B cell (primary cell): ENCODE results near the gene SEC14L5. TPM values are rescaled to one million over a fixed set of nuclear protein-coding genes. Genes with fewer than 3 reads are reported as not detected.

ENCODE experiments used
- ATAC-seq: fragments of 200-7000 bp; cut with Tn5 transposase; one replicate; pipeline ENCODE4 v1.10.0; 2021; ENCODE audit warnings: low read depth, mild to moderate bottlenecking, moderate number of reproducible peaks, moderate library complexity
- CTCF ChIA-PET: fragments of 350-600 bp; sonication (Branson Sonifier 250); formaldehyde crosslinking; loops from one replicate; lab custom pipeline; 2021; ENCODE audit warnings: antibody characterized with exemption, inconsistent platforms; lab: Charles Lee
- POLR2A ChIA-PET: fragments of 350-600 bp; sonication (Branson Sonifier 250); formaldehyde crosslinking; loops from one replicate; lab custom pipeline; 2021; ENCODE audit warnings: antibody characterized with exemption; lab: Charles Lee
- DNase-seq: peaks from one replicate; pipeline ENCODE4 v3.0.0; 2013
- H2AFZ ChIP-seq: 2 replicates; pipeline ENCODE4 v1.6.1; 2012; ENCODE audit warnings: mild to moderate bottlenecking, low read depth, low read length; ENCODE audit not compliant: insufficient read depth, poor library complexity, severe bottlenecking
- H3K27ac ChIP-seq, 2 donors: 1 replicate in 1 of 2; 2 replicates in 1 of 2; pipeline ENCODE4 v1.5.1; 2012 to 2013; ENCODE audit warnings: low read length in 2 of 2, mild to moderate bottlenecking in 2 of 2, moderate library complexity in 1 of 2
- H3K27me3 ChIP-seq, 4 experiments: fragments of 200-600 bp in 1 of 4; sonication (generic) in 1 of 4; replicated peaks in 1 of 4; 1 replicate in 2 of 4; 2 replicates in 2 of 4; pipeline versions ENCODE4 v1.6.1 to v1.7.0; 2013 to 2016; ENCODE audit warnings: low read length in 3 of 4, mild to moderate bottlenecking in 2 of 4, mixed read lengths in 1 of 4, moderate library complexity in 1 of 4; ENCODE audit not compliant: insufficient read depth in 4 of 4, control insufficient read depth in 3 of 4; ENCODE audit errors: control extremely low read depth in 1 of 4
- H3K36me3 ChIP-seq, 2 experiments: replicated peaks in 1 of 2; 1 replicate in 1 of 2; 2 replicates in 1 of 2; pipeline versions ENCODE4 v1.6.1 to v1.7.1; 2013; ENCODE audit warnings: low read length in 1 of 2; ENCODE audit not compliant: insufficient read depth in 2 of 2, control insufficient read depth in 1 of 2; ENCODE audit errors: control extremely low read depth in 1 of 2, extremely low read depth in 1 of 2
- H3K4me1 ChIP-seq, 2 donors: fragments of 200-600 bp in 1 of 2; sonication (generic) in 1 of 2; 1 replicate in 1 of 2; 2 replicates in 1 of 2; pipeline versions ENCODE4 v1.5.1 to v1.6.1; 2013 to 2017; ENCODE audit warnings: low read length in 2 of 2; ENCODE audit not compliant: control insufficient read depth in 2 of 2, insufficient read depth in 2 of 2
- H3K4me2 ChIP-seq: replicated peaks from 2 replicates; pipeline ENCODE3; 2012; ENCODE audit warnings: mild to moderate bottlenecking, low read depth, low read length; ENCODE audit not compliant: poor library complexity, severe bottlenecking
- H3K4me3 ChIP-seq, 5 experiments: fragments of 200-600 bp in 1 of 5; sonication (generic) in 1 of 5; 1 replicate in 3 of 5; 2 replicates in 2 of 5; pipeline versions ENCODE4 v1.5.1 to v1.7.0; 2011 to 2016; ENCODE audit warnings: low read length in 4 of 5, mild to moderate bottlenecking in 4 of 5, low read depth in 2 of 5, control low read depth in 1 of 5, moderate library complexity in 1 of 5; ENCODE audit not compliant: insufficient read depth in 1 of 5; ENCODE audit errors: control extremely low read depth in 1 of 5, extremely low read depth in 1 of 5
- H3K79me2 ChIP-seq: fragments of 200-600 bp; sonication (generic); one replicate; pipeline ENCODE4 v1.6.0; 2016; ENCODE audit warnings: low read length; ENCODE audit not compliant: control insufficient read depth, insufficient read depth
- H3K9ac ChIP-seq: fragments of 200-600 bp; sonication (generic); 2 replicates; pipeline ENCODE4 v1.6.1; 2017; ENCODE audit warnings: mild to moderate bottlenecking, low read length, moderate library complexity
- H3K9me3 ChIP-seq, 3 donors: one replicate each; pipeline versions ENCODE4 v1.6.1 to v1.7.1; 2013; ENCODE audit warnings: low read length in 2 of 3; ENCODE audit not compliant: control insufficient read depth in 2 of 3, insufficient read depth in 1 of 3; ENCODE audit errors: control extremely low read depth in 1 of 3
- H4K20me1 ChIP-seq: 2 replicates; pipeline ENCODE4 v1.6.0; 2012; ENCODE audit warnings: mild to moderate bottlenecking, low read length; ENCODE audit not compliant: insufficient read depth, control insufficient read depth, poor library complexity, severe bottlenecking
- H3K27ac Mint-ChIP-seq: one replicate; pipeline ENCODE4 v1.8.0; 2021; ENCODE audit warnings: mixed read lengths
- H3K27me3 Mint-ChIP-seq: one replicate; pipeline ENCODE4 v1.8.0; 2021; ENCODE audit warnings: mixed read lengths
- H3K4me1 Mint-ChIP-seq: one replicate; pipeline ENCODE4 v1.8.0; 2021; ENCODE audit warnings: mixed read lengths
- H3K4me3 Mint-ChIP-seq: one replicate; pipeline ENCODE4 v1.8.0; 2021; ENCODE audit warnings: mixed read lengths
- H3K9me3 Mint-ChIP-seq: one replicate; pipeline ENCODE4 v1.8.0; 2022; ENCODE audit warnings: mixed read lengths; ENCODE audit not compliant: insufficient read depth
- CTCF ChIP-seq: fragments of 200-600 bp; IDR thresholded peaks from one replicate; pipeline ENCODE4 v1.8.0; 2022; ENCODE audit warnings: antibody characterized with exemption, mild to moderate bottlenecking
- EZH2 ChIP-seq: IDR thresholded peaks from 2 replicates; pipeline ENCODE4 v1.6.1; 2012; ENCODE audit warnings: borderline replicate concordance, low read depth, mild to moderate bottlenecking, moderate library complexity, low read length; ENCODE audit not compliant: insufficient read depth, poor library complexity, severe bottlenecking
- WGBS: methylation state at CpG from one replicate; pipeline ENCODE4 v1.1.5; 2013; ENCODE audit warnings: missing lambda C conversion rate; ENCODE audit not compliant: insufficient coverage; 5-methylcytosine and 5-hydroxymethylcytosine counted together
- intact Hi-C: fragments of 100-400 bp; cut with micrococcal nuclease; formaldehyde crosslinking; loops from one replicate; pipeline ENCODE4 v1.10.0; 2022
- polyA plus RNA-seq: library from polyadenylated mRNA; depleted of rRNA; stranded (reverse); fragments of >200 nt; gene quantifications from 2 replicates; pipeline ENCODE4 v1.2.3, GENCODE V29; 2012
- total RNA-seq, 2 donors: library from RNA; stranded (reverse); fragments of 120-200 nt in 1 of 2; gene quantifications; 1 replicate in 1 of 2; 2 replicates in 1 of 2; pipeline versions ENCODE4 v1.2.3 to v1.2.4, GENCODE V29; 2013 to 2022

Gene SEC14L5
- total and polyA plus RNA-seq, 2 donors (not counting 1 experiment from before 2014, with no cell fraction given), result not detected

GRCh38 chr16:5060073-5060641, 102.0 kb downstream of the SEC14L5 start:
- no peak overlapping the region for H3K4me3 ChIP-seq
- no peaks in the 10 kb centered on the region for H3K4me1 Mint-ChIP-seq
- ChIA-PET CTCF (no interaction called here), POLR2A (no interaction called here)
- no peaks in the 10 kb centered on the region for H3K4me1 ChIP-seq
- no peaks in the 10 kb centered on the region for H3K79me2 ChIP-seq
- 94% methylated on average over 6 of the region's 10 CpGs for WGBS
- peaks cover 0 to 7% (median 1%) of the 10 kb centered on the region in 4 experiments for H3K27me3 ChIP-seq
- no peak for ATAC-seq
- intact Hi-C loops, result no loop called here
- no peak for TF ChIP-seq CTCF
- TF ChIP-seq EZH2, result no peak
- DNase-seq, result no peak
- H3K36me3 ChIP-seq, result no peaks in the 10 kb centered on the region
- H3K4me3 Mint-ChIP-seq, result no peak overlapping the region
- no peak overlapping the region for H3K4me2 ChIP-seq
- H3K27ac Mint-ChIP-seq, result no peak overlapping the region
- no peaks in the 10 kb centered on the region for H4K20me1 ChIP-seq
- no peak overlapping the region for H3K9ac ChIP-seq
- H3K9me3 Mint-ChIP-seq, result no peaks in the 10 kb centered on the region
- H2AFZ ChIP-seq, result no peak overlapping the region
- no peak overlapping the region for H3K27ac ChIP-seq
- no peaks in the 10 kb centered on the region for H3K9me3 ChIP-seq
- peaks cover 7% of the 10 kb centered on the region for H3K27me3 Mint-ChIP-seq

- Histone ChIP-seq H3K79me2 (no peaks in the 10 kb centered on the region), H3K9ac (no peak overlapping the region), H3K4me2 (no peak overlapping the region), H4K20me1 (no peaks in the 10 kb centered on the region), H3K4me1 (no peaks in the 10 kb centered on the region), H3K27me3 (peaks cover 0 to 7% (median 0%) of the 10 kb centered on the region in 4 experiments), H3K4me3 (no peak overlapping the region), H3K36me3 (no peaks in the 10 kb centered on the region), H3K27ac (no peak overlapping the region), H2AFZ (no peak overlapping the region), H3K9me3 (no peaks in the 10 kb centered on the region)
- ChIA-PET CTCF (no interaction called here), POLR2A (no interaction called here)
- WGBS, result 63% methylated on average over 11 of the region's 11 CpGs
- Mint-ChIP-seq H3K27me3 (peaks cover 8% of the 10 kb centered on the region), H3K4me1 (no peaks in the 10 kb centered on the region), H3K4me3 (no peak overlapping the region), H3K27ac (no peak overlapping the region), H3K9me3 (no peaks in the 10 kb centered on the region)
- no peak for ATAC-seq
- DNase-seq, result no peak
- intact Hi-C loops, result no loop called here
- TF ChIP-seq EZH2, result no peak
- no peak for TF ChIP-seq CTCF
Observed at GRCh38 chr16:5062051-5062450, 103.9 kb downstream of the SEC14L5 start.
